HG03432 (cell line): ENCODE data around the gene CKM.
"Not testable (repeated sequence)": the region's sequence is repeated elsewhere in the genome, so short reads cannot be mapped to it uniquely, and the experiment has no call there.

ENCODE experiments used
- ATAC-seq: cut with Tn5 transposase; IDR thresholded peaks from one replicate; pipeline ENCODE4 v1.9.1; 2021; ENCODE audit warnings: mild to moderate bottlenecking, moderate library complexity; ENCODE audit not compliant: unreplicated experiment

The CKM gene

DNA sequence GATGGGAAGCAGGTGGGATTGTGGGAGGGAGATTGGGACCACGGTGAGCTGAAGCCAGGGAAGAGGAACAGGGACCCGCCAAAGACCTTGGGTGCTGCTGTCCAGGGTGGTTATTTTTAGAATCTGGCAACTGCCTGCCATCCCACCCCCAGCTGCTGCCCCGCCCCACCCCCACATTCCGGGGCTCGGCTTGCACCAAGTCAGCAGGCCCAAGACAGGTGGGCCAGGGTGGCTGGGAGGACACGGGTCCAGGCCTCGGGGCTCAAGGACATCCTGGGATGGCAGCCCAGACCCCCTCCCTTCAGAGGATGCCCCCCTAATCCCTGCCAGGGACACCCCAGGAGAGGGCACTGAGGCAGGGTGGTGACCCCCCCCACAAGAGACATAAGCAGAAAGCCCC lies 827 bp downstream of the CKM start:
- no peak for ATAC-seq

DNA sequence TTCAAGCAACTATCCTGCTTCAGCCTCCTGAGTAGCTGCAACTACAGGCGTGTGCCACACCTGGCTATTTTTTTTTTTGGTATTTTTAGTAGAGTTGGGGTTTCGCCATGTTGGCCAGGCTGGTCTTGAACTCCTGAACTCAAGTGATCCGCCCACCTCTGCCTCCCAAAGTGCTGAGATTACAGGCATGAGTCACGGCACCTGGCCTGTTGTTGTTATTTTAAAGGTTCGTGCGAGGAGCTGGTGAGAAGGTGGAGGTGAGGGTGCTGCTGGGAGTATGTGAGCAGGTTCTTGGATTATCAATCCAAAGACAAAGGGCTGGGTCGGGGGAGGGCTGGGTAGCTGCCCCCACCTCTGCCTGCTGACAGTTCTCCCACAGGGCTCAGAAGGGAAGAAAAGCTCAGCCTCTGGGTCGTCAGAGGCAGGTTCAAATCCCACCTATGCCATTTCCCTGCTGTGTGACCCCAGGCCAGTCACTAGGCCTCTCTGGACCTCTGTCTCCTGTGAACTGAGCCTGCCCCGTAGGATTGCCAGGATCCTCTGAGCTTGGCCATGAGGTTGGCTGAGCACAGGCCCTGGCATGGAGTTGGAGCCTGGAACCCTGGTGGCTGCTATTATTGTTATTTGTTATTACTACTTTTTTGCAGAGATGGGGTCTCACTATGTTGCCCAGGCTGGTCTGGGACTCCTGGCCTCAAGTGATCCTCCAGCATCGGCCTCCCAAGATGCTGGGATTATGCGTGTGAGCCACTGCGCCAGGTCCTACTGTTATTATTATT lies 1.5 kb downstream of the CKM start:
- no peak for ATAC-seq

DNA sequence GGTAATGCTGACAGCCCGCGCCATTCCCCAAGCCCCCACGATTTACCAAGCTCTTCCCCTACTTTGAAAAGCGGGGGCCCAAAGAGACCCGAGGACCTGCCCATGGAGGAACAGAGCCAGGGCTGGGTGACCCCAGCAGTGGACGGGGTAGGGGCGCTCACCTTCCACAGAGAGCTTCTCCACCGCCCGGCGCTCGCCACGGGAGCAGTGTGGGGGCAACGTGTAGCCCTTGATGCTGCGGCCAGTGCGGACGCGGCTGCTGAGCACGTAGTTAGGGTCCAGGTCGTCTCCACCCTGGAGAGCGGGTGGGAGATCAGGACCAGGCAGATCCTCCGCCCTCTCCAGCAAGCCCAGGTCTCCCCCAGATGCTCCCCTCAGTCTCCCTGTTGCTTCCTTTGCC lies 7.4 kb downstream of the CKM start:
- no peak for ATAC-seq

DNA sequence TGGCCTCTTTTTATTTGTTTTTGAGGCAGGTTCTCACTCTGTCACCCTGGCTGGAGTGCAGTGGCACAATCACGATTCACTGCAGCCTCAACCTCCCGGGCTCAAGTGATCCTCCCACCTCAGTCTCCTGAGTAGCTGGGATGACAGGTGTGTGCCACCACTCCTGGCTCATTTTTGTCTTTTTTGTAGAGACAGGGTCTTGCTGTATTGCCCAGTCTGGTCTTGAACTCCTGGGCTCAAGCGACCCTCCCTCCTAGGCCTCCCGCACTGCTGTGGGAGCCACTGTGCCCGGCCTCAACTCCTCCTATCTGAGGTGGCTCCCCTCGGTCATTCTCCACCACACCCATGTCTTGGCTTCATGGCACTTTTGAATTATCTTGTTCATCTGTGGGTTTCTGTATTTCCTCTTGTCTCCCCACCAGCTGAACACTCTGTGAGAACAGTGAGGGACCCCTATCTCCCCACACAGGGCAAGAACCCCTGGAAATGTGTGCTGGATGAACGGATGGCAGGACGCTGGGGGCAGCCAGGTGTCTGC lies 7.9 kb downstream of the CKM start:
- no peak for ATAC-seq

DNA sequence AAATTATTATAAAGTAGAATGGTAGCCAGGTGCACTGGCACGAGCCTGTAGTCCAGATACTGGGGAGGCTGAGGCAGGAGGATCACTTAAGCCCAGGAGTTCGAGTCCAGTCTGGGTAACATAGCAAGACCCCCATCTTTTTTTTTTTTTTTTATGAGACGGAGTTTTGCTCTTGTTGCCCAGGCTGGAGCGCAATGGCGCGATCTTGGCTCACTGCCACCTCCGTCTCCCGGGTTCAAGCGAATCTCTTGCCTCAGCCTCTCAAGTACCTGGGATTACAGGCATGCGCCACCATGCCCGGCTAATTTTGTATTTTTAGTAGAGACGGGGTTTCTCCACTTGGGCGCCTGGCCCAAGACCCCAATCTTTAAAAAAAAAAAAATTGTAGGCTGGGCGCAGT lies 10.4 kb downstream of the CKM start:
- not testable (repeated sequence) for ATAC-seq

DNA sequence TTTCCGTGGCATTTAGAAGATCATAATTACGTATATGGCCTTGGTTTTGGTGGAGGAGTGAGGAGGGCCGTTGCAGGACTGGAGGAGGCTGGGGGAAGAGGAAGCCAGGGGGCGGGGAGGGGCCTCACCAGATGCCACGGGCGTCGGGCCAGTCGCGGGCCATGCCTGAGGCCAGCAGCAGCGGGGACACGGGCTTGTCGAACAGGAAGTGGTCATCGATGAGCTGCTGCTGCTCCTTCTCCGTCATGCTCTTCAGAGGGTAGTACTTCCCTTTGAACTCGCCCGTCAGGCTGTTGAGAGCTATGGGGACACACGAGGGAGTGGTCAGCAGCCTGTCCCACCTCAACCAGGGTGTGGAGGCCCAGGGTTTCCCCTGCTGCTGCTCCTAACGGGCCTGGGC lies 11.1 kb downstream of the CKM start:
- no peak for ATAC-seq

DNA sequence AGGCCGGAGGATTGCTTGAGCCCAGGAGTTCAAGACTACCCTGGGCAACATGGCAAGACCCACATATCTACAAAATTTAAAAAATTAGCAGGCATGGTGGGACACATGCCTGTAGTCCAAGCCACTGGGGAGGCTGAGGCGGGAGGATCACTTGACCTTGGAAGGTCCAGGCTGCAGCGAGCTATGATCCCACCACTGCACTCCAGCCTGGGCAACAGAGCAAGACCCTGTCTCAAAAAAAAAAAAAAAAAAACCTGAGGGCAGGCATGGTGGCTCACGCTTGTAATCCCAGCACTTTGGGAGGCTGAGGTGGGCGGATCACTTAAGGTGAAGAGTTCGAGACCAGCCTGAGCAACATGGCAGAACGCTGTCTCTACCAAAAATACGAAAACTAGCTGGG lies 13.4 kb downstream of the CKM start:
- ATAC-seq: not testable (repeated sequence)

DNA sequence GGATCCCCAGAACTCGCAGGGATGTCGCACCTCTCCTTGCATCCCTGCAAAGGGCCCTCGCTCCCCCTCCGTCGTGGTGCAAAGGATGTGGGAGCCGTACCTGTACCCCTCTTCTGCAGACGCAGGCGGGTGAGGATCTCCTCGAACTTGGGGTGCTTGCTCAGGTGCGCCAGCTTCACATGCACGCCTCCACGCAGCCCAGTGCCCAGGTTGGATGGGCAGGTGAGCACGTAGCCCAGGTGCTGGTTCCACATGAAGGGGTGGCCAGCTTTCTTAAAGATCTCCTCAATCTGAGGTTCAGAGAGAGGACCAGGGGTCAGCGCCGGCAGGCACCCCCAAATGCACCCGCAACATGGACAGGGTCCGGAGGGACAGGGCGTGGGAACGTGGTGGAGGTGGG lies 15.3 kb downstream of the CKM start:
- ATAC-seq: no peak

DNA sequence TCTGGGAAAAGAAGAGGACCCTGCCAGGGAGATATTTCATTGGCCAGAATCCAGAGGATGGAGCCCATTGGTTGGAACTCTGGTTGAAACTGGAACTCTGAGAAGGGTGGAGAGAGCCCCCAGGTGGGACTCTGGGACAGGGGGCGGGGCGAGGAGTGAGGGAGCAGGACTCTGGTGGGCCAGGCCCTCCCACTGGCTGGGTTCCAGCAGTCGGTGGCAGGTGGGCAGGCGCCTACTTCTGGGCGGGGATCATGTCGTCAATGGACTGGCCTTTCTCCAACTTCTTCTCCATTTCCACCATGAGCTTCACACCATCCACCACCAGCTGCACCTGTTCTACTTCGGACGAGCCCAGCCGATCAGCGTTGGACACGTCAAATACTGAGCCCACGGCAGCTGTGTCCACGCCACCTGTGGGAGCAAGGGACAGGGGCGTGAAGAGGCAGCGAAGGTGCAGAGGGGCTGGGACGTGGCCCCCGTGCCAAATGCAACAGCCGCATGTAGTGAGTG lies 16.1 kb downstream of the CKM start:
- no peak for ATAC-seq

DNA sequence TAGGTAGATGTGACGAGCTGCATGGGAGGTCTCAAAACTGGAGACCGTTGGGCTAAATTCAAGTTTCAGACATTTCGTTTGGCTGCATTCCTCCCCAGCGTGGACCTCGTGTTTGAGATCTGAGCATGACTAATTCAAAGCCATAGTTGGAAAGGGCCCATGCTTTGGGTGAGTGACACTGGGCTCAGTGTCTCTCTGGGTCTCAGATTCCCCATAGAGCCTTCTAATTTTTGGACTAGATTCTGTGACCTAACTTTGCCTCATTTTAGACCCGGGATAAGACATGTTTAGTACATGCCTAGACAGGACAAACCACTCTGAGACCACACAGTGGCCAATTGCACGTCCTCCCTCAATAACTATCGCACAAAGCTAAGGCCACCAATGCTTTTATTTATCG lies 16.6 kb downstream of the CKM start:
- ATAC-seq: no peak

DNA sequence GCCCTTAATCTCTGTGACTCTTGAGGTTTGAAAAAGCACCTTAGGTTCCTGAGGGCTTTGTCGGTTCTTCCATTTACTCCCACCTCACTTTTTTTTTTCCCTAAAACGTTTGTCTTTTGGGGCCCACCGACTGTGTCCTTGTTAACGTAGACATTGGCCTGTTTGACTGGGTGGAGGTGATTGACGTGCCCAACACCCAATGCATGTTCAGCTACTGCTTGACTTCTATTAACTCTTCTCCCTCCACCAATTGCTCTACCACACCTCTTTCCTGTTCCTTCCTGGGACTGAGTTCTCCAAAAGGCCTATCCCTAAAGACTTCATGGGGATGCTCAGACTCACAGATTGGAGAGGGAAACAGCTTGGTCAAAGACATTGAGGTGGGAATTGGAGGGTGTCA lies 17.3 kb downstream of the CKM start:
- ATAC-seq: no peak

DNA sequence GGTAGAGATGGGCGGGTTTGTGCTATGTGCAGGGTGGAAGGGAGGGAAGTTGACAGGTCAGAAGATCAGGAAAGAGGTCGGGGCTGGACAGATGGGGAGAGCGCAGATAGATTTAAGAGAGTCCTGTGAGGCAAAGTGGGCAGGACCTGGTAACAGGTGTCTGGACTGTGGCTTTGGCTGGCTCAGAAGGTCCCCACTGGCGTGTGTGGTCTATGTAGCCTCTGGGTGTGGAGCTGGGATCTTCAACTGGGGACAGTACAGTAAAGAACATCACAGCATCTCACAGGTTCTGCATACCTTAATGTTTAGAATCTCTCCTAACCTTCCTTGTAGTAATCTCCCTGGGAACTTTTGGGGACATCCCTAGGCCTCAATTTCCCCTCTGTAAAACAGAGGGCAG lies 17.7 kb downstream of the CKM start:
- ATAC-seq: no peak

DNA sequence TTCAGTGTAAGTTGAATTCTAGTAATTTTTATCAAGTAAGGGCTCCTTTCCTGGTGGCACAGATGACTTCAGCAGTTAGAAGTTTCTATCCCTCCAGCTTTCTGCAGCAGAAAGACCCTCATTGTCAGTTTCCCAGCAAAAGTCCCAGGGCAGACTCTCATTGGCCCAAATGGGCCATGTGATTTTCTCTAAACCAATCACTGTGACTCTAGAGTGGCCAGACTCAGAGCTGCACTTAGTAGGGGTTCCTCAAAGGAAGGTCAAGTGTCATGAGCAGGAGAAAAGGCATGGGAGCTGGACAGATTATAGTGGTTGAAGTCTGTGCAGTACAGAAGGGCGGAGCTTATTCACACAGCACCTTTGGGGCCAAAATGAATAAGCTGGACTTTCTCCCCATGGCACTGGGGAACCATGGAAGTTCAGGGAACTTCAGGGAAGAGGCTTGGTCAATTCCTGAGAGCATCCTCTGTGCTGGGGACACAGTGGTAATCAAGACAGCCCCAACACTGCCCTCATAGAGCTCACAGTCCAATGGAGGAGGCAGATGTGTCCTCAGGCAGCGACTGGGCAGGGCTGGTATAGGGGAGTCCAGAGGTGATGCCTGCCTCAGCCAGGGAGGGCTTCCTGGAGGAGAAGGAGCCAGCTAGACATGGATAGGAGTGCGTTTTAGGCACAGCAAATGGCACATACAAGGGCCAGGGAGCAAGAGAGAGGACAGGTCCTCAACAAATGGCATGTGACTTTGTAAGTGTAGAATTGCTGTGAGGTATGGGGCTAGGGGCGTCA lies 18.3 kb downstream of the CKM start:
- ATAC-seq: no peak

DNA sequence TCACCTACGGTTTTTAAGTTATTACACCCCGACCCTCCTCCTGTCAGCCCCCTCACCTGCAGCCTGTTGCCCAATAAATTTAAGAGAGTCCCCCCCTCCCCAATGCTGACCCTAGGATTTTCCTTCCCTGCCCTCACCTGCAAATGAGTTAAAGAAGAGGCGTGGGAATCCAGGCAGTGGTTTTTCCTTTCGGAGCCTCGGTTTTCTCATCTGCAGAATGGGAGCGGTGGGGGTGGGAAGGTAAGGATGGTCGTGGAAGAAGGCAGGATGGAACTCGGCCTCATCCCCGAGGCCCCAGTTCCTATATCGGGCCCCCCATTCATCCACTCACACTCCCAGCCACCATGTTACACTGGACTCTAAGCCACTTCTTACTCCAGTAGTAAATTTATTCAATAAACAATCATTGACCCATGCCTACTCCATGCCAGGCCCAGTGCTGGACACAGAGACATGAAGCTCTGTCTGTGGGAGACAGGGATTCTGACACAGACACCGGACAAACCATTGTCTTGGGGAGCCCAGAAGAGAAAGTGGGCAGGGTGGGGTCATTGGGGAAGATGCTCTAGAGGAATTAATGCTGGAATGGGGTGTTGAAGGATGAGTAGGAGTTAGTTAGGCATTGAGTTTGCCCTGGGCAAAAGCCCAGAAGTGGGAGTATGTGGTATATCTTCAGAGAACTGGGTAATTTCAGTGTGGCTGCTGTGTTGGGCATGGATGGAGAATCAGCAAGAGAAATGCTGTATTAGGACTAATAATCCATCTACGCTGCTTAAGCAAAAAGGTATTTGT lies 19.2 kb downstream of the CKM start:
- no peak for ATAC-seq

DNA sequence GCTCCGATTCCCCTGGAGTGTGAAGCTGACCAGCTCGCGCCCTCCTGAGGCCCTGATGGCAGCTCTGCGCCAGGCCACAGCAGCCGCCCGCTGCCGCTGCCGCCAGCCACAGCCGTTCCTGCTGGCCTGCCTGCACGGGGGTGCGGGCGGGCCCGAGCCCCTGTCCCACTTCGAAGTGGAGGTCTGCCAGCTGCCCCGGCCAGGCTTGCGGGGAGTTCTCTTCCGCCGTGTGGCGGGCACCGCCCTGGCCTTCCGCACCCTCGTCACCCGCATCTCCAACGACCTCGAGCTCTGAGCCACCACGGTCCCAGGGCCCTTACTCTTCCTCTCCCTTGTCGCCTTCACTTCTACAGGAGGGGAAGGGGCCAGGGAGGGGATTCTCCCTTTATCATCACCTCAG lies 20.3 kb downstream of the CKM start:
- ATAC-seq: no peak

DNA sequence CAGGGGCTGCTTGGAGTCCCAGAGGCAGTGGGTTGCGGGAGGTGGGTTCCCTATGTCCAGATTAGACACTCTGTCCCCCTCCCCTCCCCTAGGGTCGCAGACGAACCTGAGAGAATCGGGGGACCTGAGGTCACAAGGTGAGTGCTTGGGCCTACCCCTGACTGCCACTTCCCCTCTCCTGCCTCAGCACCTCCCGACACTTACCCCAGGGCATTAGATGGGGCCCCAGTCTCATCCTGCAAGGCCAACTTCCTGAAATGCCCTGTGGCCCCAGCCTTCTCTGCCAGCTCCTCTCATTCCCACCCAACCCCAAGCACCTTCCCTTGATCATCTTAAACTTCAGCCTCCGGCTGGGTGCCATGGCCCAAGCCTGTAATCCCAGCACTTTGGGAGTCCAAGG lies 23.0 kb downstream of the CKM start:
- ATAC-seq: no peak

DNA sequence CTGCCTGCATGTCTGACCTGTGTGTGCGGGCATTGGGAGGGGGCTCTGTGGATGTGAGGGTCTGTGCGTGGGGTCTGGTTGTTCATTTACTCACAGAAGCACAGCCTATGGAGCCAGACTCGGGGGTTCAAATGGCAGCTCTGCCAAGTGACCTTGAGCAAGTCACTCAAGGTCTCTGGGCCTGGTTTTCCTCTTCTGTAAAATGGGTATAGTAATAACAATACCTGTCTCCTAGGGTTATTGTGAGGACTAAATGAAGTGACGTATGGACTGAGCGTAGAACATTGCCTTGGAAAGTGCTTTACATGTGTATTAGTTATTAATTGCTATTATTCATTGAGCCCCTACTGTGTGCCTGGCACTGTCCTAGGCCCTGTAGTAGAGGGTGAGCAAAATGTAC lies 24.4 kb downstream of the CKM start:
- ATAC-seq: no peak

DNA sequence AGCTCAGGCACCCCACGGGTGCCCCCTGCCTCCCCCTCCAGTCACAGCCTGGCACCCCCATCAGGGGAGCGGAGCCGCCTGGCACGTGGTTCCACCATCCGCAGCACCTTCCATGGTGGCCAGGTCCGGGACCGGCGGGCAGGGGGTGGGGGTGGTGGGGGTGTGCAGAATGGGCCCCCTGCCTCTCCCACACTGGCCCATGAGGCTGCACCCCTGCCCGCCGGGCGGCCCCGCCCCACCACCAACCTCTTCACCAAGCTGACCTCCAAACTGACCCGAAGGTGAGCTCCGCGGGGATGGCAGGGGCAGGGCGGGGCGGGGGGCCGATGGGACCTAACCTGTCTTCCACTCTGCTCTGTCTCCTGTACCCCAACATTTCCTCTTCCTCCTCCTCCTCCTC lies 25.0 kb downstream of the CKM start:
- no peak for ATAC-seq

DNA sequence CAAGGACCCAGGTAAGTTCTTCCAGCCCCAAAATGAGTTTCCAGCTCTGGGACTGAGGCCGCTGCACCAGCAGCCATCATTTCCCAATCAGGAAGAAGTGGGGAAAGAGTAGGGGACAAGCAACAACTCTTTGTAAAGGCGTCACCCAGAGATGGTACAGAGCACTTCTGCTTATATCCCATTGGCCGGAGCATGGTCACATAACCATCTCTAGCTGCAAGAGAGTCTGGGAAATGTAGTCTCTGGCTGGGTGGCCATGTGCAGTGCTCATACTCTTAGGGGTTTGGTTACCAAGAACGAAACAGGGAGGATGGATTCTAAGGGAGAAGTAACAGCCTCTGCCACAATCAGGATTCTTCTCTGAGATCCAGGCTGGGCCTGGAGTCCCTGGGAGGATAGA lies 26.3 kb downstream of the CKM start:
- ATAC-seq: no peak

DNA sequence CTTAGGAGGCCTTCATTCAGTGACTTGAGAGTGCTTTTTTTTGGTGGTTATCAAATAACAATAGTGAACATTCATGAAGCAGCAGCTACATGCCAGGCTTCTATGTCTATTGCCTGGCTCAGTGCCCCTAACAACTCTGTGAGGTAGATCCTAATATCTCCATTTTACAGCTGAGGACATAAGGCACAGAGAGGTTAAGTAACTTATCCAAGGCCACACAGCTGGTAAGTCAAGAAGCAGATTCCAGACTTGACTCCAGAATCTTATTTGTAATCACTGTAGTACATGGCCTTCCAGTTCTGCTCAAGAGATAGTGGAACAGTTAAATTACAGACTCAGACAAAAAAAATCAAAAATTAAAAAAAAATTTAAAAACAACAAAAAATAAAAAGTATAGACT lies 26.8 kb downstream of the CKM start:
- no peak for ATAC-seq

DNA sequence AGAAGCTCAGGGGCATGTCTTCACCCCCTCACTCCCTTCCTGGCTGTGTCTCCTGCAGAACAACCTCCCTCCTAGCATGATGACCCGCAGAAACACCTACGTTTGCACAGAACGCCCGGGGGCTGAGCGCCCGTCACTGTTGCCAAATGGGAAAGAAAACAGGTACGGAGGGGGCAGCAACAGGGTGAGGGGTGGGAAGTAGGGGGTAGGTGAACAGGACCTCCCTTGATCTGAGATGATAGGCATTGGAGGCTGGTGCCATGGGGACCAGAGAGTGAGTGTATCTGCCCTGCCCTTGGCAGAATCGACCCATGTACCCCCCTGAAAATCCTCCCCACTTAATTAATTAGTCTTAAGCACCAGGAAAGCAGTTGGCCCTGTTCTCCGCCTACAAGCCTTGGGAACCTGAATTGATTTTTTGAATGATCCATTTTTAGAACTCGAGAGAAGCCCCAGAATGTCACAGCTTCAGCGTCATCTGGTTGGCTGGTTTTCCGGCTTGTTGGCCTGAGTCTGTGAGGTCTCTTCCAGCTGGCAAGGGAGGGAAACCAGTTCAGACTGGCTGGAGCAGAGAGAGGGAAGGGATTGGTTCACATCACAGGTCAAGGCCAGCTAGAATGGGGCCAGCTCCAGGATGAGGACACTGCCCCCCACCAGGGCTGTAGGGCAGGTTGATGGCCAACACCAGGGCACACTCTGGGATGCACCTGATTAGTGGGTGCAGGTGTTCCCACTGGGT lies 28.2 kb downstream of the CKM start:
- no peak for ATAC-seq
